ENCODE data around the gene PTMS. TPM values are rescaled to one million over a fixed set of nuclear protein-coding genes. Genes with fewer than 3 reads are reported as not detected.

Gene PTMS
- total RNA-seq, 1 donor from 2014 or later, result 65.5 TPM

GRCh38 chr12:6790496-6791150 lies 24.5 kb downstream of the PTMS start:
- no peak for DNase-seq

GRCh38 chr12:6791931-6792520 lies 25.9 kb downstream of the PTMS start:
- no peak for DNase-seq

- no peak for DNase-seq
Measured at GRCh38 chr12:6792522-6793201, 26.5 kb downstream of the PTMS start.

- no peak for DNase-seq
Measured at GRCh38 chr12:6795088-6795487, 28.9 kb downstream of the PTMS start.

GRCh38 chr12:6796576-6796975 lies 30.4 kb downstream of the PTMS start:
- no peak for DNase-seq

- DNase-seq, result no peak
Measured at GRCh38 chr12:6799147-6799546, 33.0 kb downstream of the PTMS start.

GRCh38 chr12:6807170-6807569 lies 41.0 kb downstream of the PTMS start:
- DNase-seq, result no peak

GRCh38 chr12:6809056-6809455 lies 42.9 kb downstream of the PTMS start:
- DNase-seq, result no peak

GRCh38 chr12:6810758-6811157 lies 44.6 kb downstream of the PTMS start:
- no peak for DNase-seq

GRCh38 chr12:6813363-6813762 lies 47.2 kb downstream of the PTMS start:
- DNase-seq, result no peak

GRCh38 chr12:6816598-6816997 lies 50.4 kb downstream of the PTMS start:
- DNase-seq, result no peak

GRCh38 chr12:6817098-6817497 lies 50.9 kb downstream of the PTMS start:
- DNase-seq, result no peak

- DNase-seq, result no peak
Measured at GRCh38 chr12:6817662-6818157, 51.5 kb downstream of the PTMS start.

- no peak for DNase-seq
Measured at GRCh38 chr12:6818222-6818621, 52.1 kb downstream of the PTMS start.

- no peak for DNase-seq
Measured at GRCh38 chr12:6818645-6819044, 52.5 kb downstream of the PTMS start.

- DNase-seq, result peak; percentile 40
Measured at GRCh38 chr12:6819106-6820030, 53.2 kb downstream of the PTMS start.

- DNase-seq, result no peak
Measured at GRCh38 chr12:6820166-6820565, 54.0 kb downstream of the PTMS start.

Other genes starting within 250 kb of the PTMS start
- gene GAPDH, start 231.8 kb upstream of the PTMS start, total RNA-seq, result 4,017 and 6,422 TPM in 2 replicates
- 13.1 and 13.6 TPM in 2 replicates for gene IFFO1, start 210.3 kb upstream of the PTMS start, total RNA-seq
- gene NOP2, start 198.1 kb upstream of the PTMS start, total RNA-seq, result 15.5 and 19.3 TPM in 2 replicates
- gene CHD4, start 159.0 kb upstream of the PTMS start, total RNA-seq, result 213 and 302 TPM in 2 replicates
- not detected in 2 replicates for gene LPAR5, start 130.4 kb upstream of the PTMS start, total RNA-seq
- gene ACRBP, start 118.9 kb upstream of the PTMS start, total RNA-seq, result 0.42 and 1.5 TPM in 2 replicates
- gene ING4, start 103.2 kb upstream of the PTMS start, total RNA-seq, result 44.0 and 61.1 TPM in 2 replicates
- 12.1 and 15.9 TPM in 2 replicates for gene ZNF384, start 77.0 kb upstream of the PTMS start, total RNA-seq
- gene PIANP, start 65.5 kb upstream of the PTMS start, total RNA-seq, result not detected in 2 replicates
- gene COPS7A, start 42.3 kb upstream of the PTMS start, total RNA-seq, result 31.7 and 41.4 TPM in 2 replicates
- gene MLF2, start 13.2 kb upstream of the PTMS start, total RNA-seq, result 107 and 161 TPM in 2 replicates
- under 0.01 and 0.05 TPM in 2 replicates for gene LAG3, start 6.2 kb downstream of the PTMS start, total RNA-seq
- not detected in 2 replicates for gene CD4, start 23.2 kb downstream of the PTMS start, total RNA-seq
- gene GPR162, start 55.5 kb downstream of the PTMS start, total RNA-seq, result 0.93 and 1.9 TPM in 2 replicates
- gene P3H3, start 62.0 kb downstream of the PTMS start, total RNA-seq, result 18.8 and 22.1 TPM in 2 replicates
- gene GNB3, start 74.6 kb downstream of the PTMS start, total RNA-seq, result 0.28 and 1.0 TPM in 2 replicates
- gene CDCA3, start 84.9 kb downstream of the PTMS start, total RNA-seq, result 5.6 and 24.0 TPM in 2 replicates
- 85.3 and 128 TPM in 2 replicates for gene USP5, start 85.8 kb downstream of the PTMS start, total RNA-seq
- 625 and 743 TPM in 2 replicates for gene TPI1, start 101.2 kb downstream of the PTMS start, total RNA-seq
- gene SPSB2, start 106.9 kb downstream of the PTMS start, total RNA-seq, result 3.5 and 6.0 TPM in 2 replicates
- 2.2 and 5.8 TPM in 2 replicates for gene LRRC23, start 138.5 kb downstream of the PTMS start, total RNA-seq
- 2.8 and 2.9 TPM in 2 replicates for gene ENO2, start 148.2 kb downstream of the PTMS start, total RNA-seq
- 12.1 and 18.7 TPM in 2 replicates for gene ATN1, start 161.6 kb downstream of the PTMS start, total RNA-seq
- gene RNU7-1, start 177.5 kb downstream of the PTMS start, total RNA-seq, result not detected in 2 replicates
- gene C12orf57, start 177.7 kb downstream of the PTMS start, total RNA-seq, result 73.7 and 177 TPM in 2 replicates
- gene PTPN6, start 185.0 kb downstream of the PTMS start, total RNA-seq, result 2.4 and 3.4 TPM in 2 replicates
- gene PHB2, start 204.3 kb downstream of the PTMS start, total RNA-seq, result 191 and 205 TPM in 2 replicates
- 35.6 and 39.3 TPM in 2 replicates for gene EMG1, start 204.6 kb downstream of the PTMS start, total RNA-seq